K562 (cell line): Measurements from ENCODE around the gene MYBPHL. TPM values are rescaled to one million over a fixed set of nuclear protein-coding genes. Genes with fewer than 3 reads are reported as not detected.
A peak's percentile ranks its signal among the peaks of the same experiment; 100 is the strongest.

Source experiments
- ATAC-seq: fragments of 200-7000 bp; cut with Tn5 transposase; 3 replicates; pipeline ENCODE4 v1.9.1; 2020; ENCODE audit warnings: moderate library complexity
- BruUV-seq: library from RNA; stranded (reverse); fragments of 400-500 nt; replicated peaks from 2 replicates; lab custom pipeline; 2021; lab: Mats Ljungman, UMichigan
- CTCF ChIA-PET: fragments of 300-600 bp; formaldehyde crosslinking; extraction: SDS; loops from one replicate; lab custom pipeline; 2021; ENCODE audit warnings: low intra/inter-chr PET ratio; lab: Yijun Ruan, JAX
- POLR2A ChIA-PET: fragments of 300-600, 350-650 bp; sonication (Branson Sonifier 250); formaldehyde crosslinking; extraction: SDS; loops from one replicate; lab custom pipeline; 2021; ENCODE audit warnings: antibody characterized with exemption, inconsistent platforms; lab: Yijun Ruan, JAX
- DNase-seq, 4 experiments: peaks; one replicate each; pipeline versions ENCODE4 v3.0.0 to v3.0.0-alpha.2; 2011 to 2018; ENCODE audit warnings: low spot score in 3 of 4, mixed read lengths in 3 of 4; ENCODE audit errors: extremely low read depth in 1 of 4
- FAIRE-seq: peaks from 2 replicates; lab custom pipeline; 2011; peaks lifted over from hg19 to GRCh38; lab: Jason Lieb, UNC
- H2AFZ ChIP-seq: 2 replicates; pipeline ENCODE4 v1.6.0; 2011; ENCODE audit warnings: low read depth, low read length, control low read depth, inconsistent platforms
- H3K27ac ChIP-seq: fragments of 200-600 bp; 3 replicates; pipeline ENCODE4 v1.8.0; 2011; ENCODE audit warnings: low read depth, mild to moderate bottlenecking, control low read depth, inconsistent platforms, low read length, moderate library complexity, mixed read lengths; ENCODE audit errors: extremely low read depth
- H3K27me3 ChIP-seq, 2 experiments: fragments of 300-600 bp in 1 of 2; 2 replicates in 1 of 2; 3 replicates in 1 of 2; pipeline versions ENCODE4 v1.6.0 to v1.8.0; 2011; ENCODE audit warnings: inconsistent platforms in 2 of 2, low read length in 2 of 2, mild to moderate bottlenecking in 1 of 2, mixed read lengths in 1 of 2, moderate library complexity in 1 of 2; ENCODE audit not compliant: control insufficient read depth in 2 of 2, insufficient read depth in 2 of 2
- H3K36me3 ChIP-seq: fragments of 300-600 bp; 3 replicates; pipeline ENCODE4 v1.8.0; 2011; ENCODE audit warnings: mild to moderate bottlenecking, low read length, inconsistent platforms; ENCODE audit not compliant: control insufficient read depth, insufficient read depth
- H3K4me1 ChIP-seq, 2 experiments: fragments of 200-600 bp in 1 of 2; replicated peaks in 1 of 2; 2 replicates in 1 of 2; 3 replicates in 1 of 2; pipeline versions ENCODE4 v1.5.1 to v1.8.0; 2011; ENCODE audit warnings: inconsistent platforms in 2 of 2, low read length in 2 of 2, mild to moderate bottlenecking in 1 of 2, mixed read lengths in 1 of 2, moderate library complexity in 1 of 2; ENCODE audit not compliant: control insufficient read depth in 2 of 2, insufficient read depth in 2 of 2
- H3K4me2 ChIP-seq: 2 replicates; pipeline ENCODE4 v1.6.1; 2011; ENCODE audit warnings: low read length, control low read depth, inconsistent platforms, mixed read lengths; ENCODE audit not compliant: insufficient read depth
- H3K4me3 ChIP-seq: fragments of 200-600 bp; sonication (generic), shearing (Covaris generic); 2 replicates; pipeline ENCODE4 v1.5.1; 2016; ENCODE audit warnings: control low read depth, inconsistent platforms
- H3K79me2 ChIP-seq: fragments of 200-600 bp; 3 replicates; pipeline ENCODE4 v1.8.0; 2011; ENCODE audit warnings: low read length, inconsistent platforms; ENCODE audit not compliant: control insufficient read depth, insufficient read depth
- H3K9ac ChIP-seq, 2 experiments: 2 replicates each; pipeline versions ENCODE4 v1.6.0 to v1.6.1; 2011; ENCODE audit warnings: low read depth in 2 of 2, low read length in 2 of 2, control low read depth in 1 of 2, inconsistent platforms in 1 of 2, mild to moderate bottlenecking in 1 of 2, mixed read lengths in 1 of 2; ENCODE audit not compliant: insufficient read depth in 1 of 2
- H3K9me1 ChIP-seq: one replicate; pipeline ENCODE4 v1.6.0; 2011; ENCODE audit warnings: inconsistent platforms, mild to moderate bottlenecking, low read length, moderate library complexity; ENCODE audit not compliant: control insufficient read depth, insufficient read depth
- H3K9me3 ChIP-seq: replicated peaks from 2 replicates; pipeline ENCODE4 v1.5.1; 2011; ENCODE audit warnings: low read depth, low read length, inconsistent platforms; ENCODE audit not compliant: control insufficient read depth, insufficient read depth
- H4K20me1 ChIP-seq: replicated peaks from 2 replicates; pipeline ENCODE4 v1.6.1; 2011; ENCODE audit warnings: low read length, inconsistent platforms, mixed read lengths; ENCODE audit not compliant: control insufficient read depth, insufficient read depth
- EP300 ChIP-seq: IDR thresholded peaks from 2 replicates; pipeline ENCODE4 v1.6.1; 2012; ENCODE audit warnings: low read length, improper control_type of control experiment
- GTF2E2 ChIP-seq: fragments of 200-800 bp; sonication (Bioruptor generic); IDR thresholded peaks from 2 replicates; pipeline ENCODE4 v1.6.1; 2016; ENCODE audit warnings: missing genetic modification characterization, missing compliant biosample characterization
- NFE2 ChIP-seq: IDR thresholded peaks from 2 replicates; pipeline ENCODE4 v1.6.1; 2014; ENCODE audit warnings: antibody characterized with exemption, low read depth
- TFAP4 ChIP-seq: sonication (generic); formaldehyde crosslinking; IDR thresholded peaks from 2 replicates; pipeline ENCODE4 v1.8.0; 2022; ENCODE audit warnings: missing genetic modification reagents, mild to moderate bottlenecking, moderate library complexity, borderline replicate concordance
- ZBTB2 ChIP-seq: fragments of 450-650 bp; IDR thresholded peaks from 2 replicates; pipeline ENCODE4 v1.6.1; 2016; ENCODE audit warnings: antibody characterized with exemption
- ZFP36 ChIP-seq: fragments of 150-350 bp; IDR thresholded peaks from 2 replicates; pipeline ENCODE4 v1.6.1; 2018; ENCODE audit warnings: low read length, low read depth; ENCODE audit not compliant: partially characterized antibody
- ZNF263 ChIP-seq: sonication (generic); formaldehyde crosslinking; IDR thresholded peaks from 2 replicates; pipeline ENCODE4 v1.8.0; 2022; ENCODE audit warnings: mild to moderate bottlenecking, missing genetic modification reagents, borderline replicate concordance
- ZNF561 ChIP-seq: fragments of 450-650 bp; formaldehyde crosslinking; conservative IDR thresholded peaks from 2 replicates; pipeline ENCODE4 v1.4.0; 2020; ENCODE audit warnings: mild to moderate bottlenecking, moderate library complexity
- ZNF655 ChIP-seq: fragments of 250-450 bp; sonication (Bioruptor Pico); IDR thresholded peaks from 2 replicates; pipeline ENCODE4 v1.5.0; 2021
- WGBS: fragments of 100-300 bp; shearing (Covaris generic); methylation state at CpG from one replicate; pipeline ENCODE4 v1.1.6; 2016; ENCODE audit warnings: low coverage, mixed read lengths; ENCODE audit not compliant: insufficient coverage; ENCODE audit errors: missing lambda C conversion rate; 5-methylcytosine and 5-hydroxymethylcytosine counted together
- in situ Hi-C: fragments of 300-500 bp; cut with MboI; formaldehyde crosslinking; loops from 4 replicates; pipeline ENCODE4 v1.15.0; 2018; ENCODE audit warnings: inconsistent platforms, mixed read lengths
- intact Hi-C: fragments of 100-400 bp; cut with micrococcal nuclease; formaldehyde crosslinking; loops from 2 replicates; pipeline ENCODE4 v1.14.2; 2022
- polyA plus RNA-seq, 8 experiments: library from polyadenylated mRNA; depleted of rRNA in 4 of 8; stranded (reverse) in 5 of 8; unstranded in 3 of 8; fragments of >200 nt; fragmentation: Nextera tagmentation in 2 of 8; fragmentation: Illumina TruSeq in 1 of 8; extraction: Ambion mirVana in 2 of 8; extraction: Trizol in 1 of 8; gene quantifications; 2 replicates each; pipeline versions ENCODE4 v1.2.1 to v1.2.3, GENCODE V29; 2011 to 2014; ENCODE audit warnings: inconsistent platforms in 1 of 8, missing spikeins in 1 of 8
- total RNA-seq, 7 experiments: library from RNA; depleted of rRNA in 6 of 7; stranded (reverse); fragments of >200 nt in 6 of 7; fragmentation: Illumina TruSeq in 2 of 7; extraction: Trizol in 2 of 7; gene quantifications; 2 replicates each; pipeline versions ENCODE4 v1.2.1 to v1.2.3, GENCODE V29; 2011 to 2021; ENCODE audit warnings: low replicate concordance in 1 of 7

Gene MYBPHL
- total and polyA plus RNA-seq, 9 of the 15 experiments (the other 6 are each of a cell fraction or from before 2014, with no cell fraction given) = 0.20 to 1.9 (median 0.33) TPM

- Histone ChIP-seq H3K79me2 (no peaks in the 10 kb centered on the region), H2AFZ (peak overlapping the region; percentile 67), H4K20me1 (no peaks in the 10 kb centered on the region), H3K9me1 (no peaks in the 10 kb centered on the region), H3K9me3 (no peaks in the 10 kb centered on the region), H3K9ac (no peak overlapping the region; a peak in 1 of 4 replicates), H3K27ac (no peak overlapping the region), H3K36me3 (no peaks in the 10 kb centered on the region), H3K4me2 (no peak overlapping the region), H3K4me1 (peaks cover 7 to 26% of the 10 kb centered on the region in 2 experiments; a peak in 4 of 5 replicates), H3K27me3 (no peaks in the 10 kb centered on the region), H3K4me3 (no peak overlapping the region)
- WGBS = 65% methylated on average over 8 of the region's 9 CpGs
- no peak; the same call in 2 of the 3 replicates for ATAC-seq
- ChIA-PET POLR2A (interaction anchor here (0.8 to 1.3 kb wide), 4 partner anchors 11 to 46 kb away, joined by 3 to 5 read pairs (median 4); no protein-coding TSS in a partner anchor), CTCF (no interaction called here)
- TF ChIP-seq ZNF263 (CRISPR knock-in tag) (0 out of 2 replicates have a peak, but pooled peaks have one; percentile 30), ZNF655 (no peak), ZFP36 (peak; percentile 74)
- no peak for FAIRE-seq
- BruUV-seq = no TSS peak
- in situ Hi-C loops = no loop called here
- intact Hi-C loops = no loop called here
- DNase-seq = no peak
Measured at GRCh38 chr1:109292364-109292763, 14.4 kb downstream of the MYBPHL start.

GRCh38 chr1:109290998-109291397 is 15.8 kb downstream of the MYBPHL start:
- intact Hi-C loops = no loop called here
- peak in 1 of 4 experiments; percentile 72 for DNase-seq
- TF ChIP-seq NFE2 (no peak), GTF2E2 (tag) (no peak), TFAP4 (CRISPR knock-in tag) (no peak), EP300 (no peak; the same call in 1 of the 2 replicates), ZNF561 (CRISPR knock-in tag) (no peak), ZBTB2 (no peak)

More at GRCh38 chr1:109290998-109291397, 15.8 kb downstream of the MYBPHL start:
- FAIRE-seq (peak; percentile 64), ATAC-seq (peak; percentile 39; the same call in 2 of the 3 replicates)
- Histone ChIP-seq H3K4me3 (no peak overlapping the region), H3K79me2 (no peaks in the 10 kb centered on the region), H3K27ac (peak overlapping the region; percentile 36; the same call in 2 of the 3 replicates), H3K9ac (peak overlapping the region; percentile 3 to 18; a peak in 1 of 4 replicates), H3K9me1 (no peaks in the 10 kb centered on the region), H2AFZ (peak overlapping the region; percentile 87), H3K27me3 (no peaks in the 10 kb centered on the region), H3K9me3 (no peaks in the 10 kb centered on the region), H4K20me1 (no peaks in the 10 kb centered on the region), H3K4me1 (peaks cover 7 to 26% of the 10 kb centered on the region in 2 experiments; a peak in 4 of 5 replicates), H3K4me2 (no peak overlapping the region; the same call in 1 of the 2 replicates), H3K36me3 (no peaks in the 10 kb centered on the region)
- POLR2A ChIA-PET = interaction anchor here (0.6 to 1.0 kb wide), 2 partner anchors 92 to 448 kb away, joined by 3 read pairs; no protein-coding TSS in a partner anchor
- CTCF ChIA-PET = no interaction called here
- 37% methylated on average over 6 of the region's 6 CpGs for WGBS
- no TSS peak for BruUV-seq
- in situ Hi-C loops = no loop called here
